Motor neuron (in vitro differentiated cells): ENCODE results near the gene DAP. TPM values are rescaled to one million over a fixed set of nuclear protein-coding genes. Genes with fewer than 3 reads are reported as not detected.

Experiments used
- ATAC-seq, 8 experiments: fragments of 200-7000 bp; cut with Tn5 transposase; replicated peaks in 6 of 8; 2 replicates each; pipeline ENCODE4 v1.8.0; 2021; ENCODE audit warnings: mild to moderate bottlenecking in 8 of 8, moderate library complexity in 8 of 8
- H3K27ac ChIP-seq, 2 donors: fragments of 250-450 bp; sonication (Bioruptor Pico); 2 replicates each; pipeline ENCODE4 v1.9.0; 2021; ENCODE audit warnings: antibody characterized with exemption in 2 of 2, mild to moderate bottlenecking in 2 of 2, moderate library complexity in 1 of 2
- H3K4me1 ChIP-seq, 2 donors: fragments of 250-450 bp; sonication (Bioruptor Pico); replicated peaks in 1 of 2; 2 replicates each; pipeline ENCODE4 v1.6.1; 2021; ENCODE audit warnings: antibody characterized with exemption in 2 of 2, mild to moderate bottlenecking in 2 of 2, moderate library complexity in 1 of 2
- H3K4me3 ChIP-seq, 5 donors: fragments of 250-450 bp; sonication (Bioruptor Pico); 2 replicates each; pipeline ENCODE4 v1.9.0; 2021; ENCODE audit warnings: antibody characterized with exemption in 5 of 5, mild to moderate bottlenecking in 5 of 5, moderate library complexity in 4 of 5
- WGBS, 10 experiments: fragments of 450-650 bp; shearing (Covaris generic); methylation state at CpG; one replicate each; pipeline ENCODE4 v1.0.0; 2022; 5-methylcytosine and 5-hydroxymethylcytosine counted together
- in situ Hi-C, 9 experiments: fragments of 400-800 bp; cut with MboI; loops; one replicate each; pipeline ENCODE4 v1.15.0; 2021; ENCODE audit warnings: low sequenced_read_pairs in 9 of 9, low pct_unique_long_range_greater_than_20kb in 2 of 9; ENCODE audit not compliant: unreplicated experiment in 9 of 9
- total RNA-seq, 8 experiments: library from RNA; unstranded; fragments of 300-600 nt; gene quantifications; 2 replicates each; pipeline versions ENCODE4 v1.2.3 to v1.2.4, GENCODE V29; 2022

DAP gene
- total RNA-seq, 8 experiments from 2014 or later = 14.3 to 75.1 (median 38.9) TPM

GRCh38 chr5:10736808-10737207 is 24.2 kb downstream of the DAP start:
- ATAC-seq = no peak
- Histone ChIP-seq H3K4me3 (no peak overlapping the region), H3K4me1 (no peaks in the 10 kb centered on the region), H3K27ac (no peak overlapping the region)
- in situ Hi-C loops = no loop called here
- 60 to 100% (median 89%) methylated on average over 1 to 4 of the region's 5 CpGs; no CpG with 5 or more reads in 6 of the 10 experiments for WGBS, 10 experiments

- no peak for ATAC-seq
- in situ Hi-C loops = no loop called here
- no peak overlapping the region for H3K4me3 ChIP-seq
- no peak overlapping the region for H3K27ac ChIP-seq
- 0 to 100% (median 74%) methylated on average over 1 to 11 of the region's 11 CpGs; no CpG with 5 or more reads in 1 of the 10 experiments for WGBS, 10 experiments
- no peaks in the 10 kb centered on the region for H3K4me1 ChIP-seq
Measured at GRCh38 chr5:10736354-10736753, 24.7 kb downstream of the DAP start.

GRCh38 chr5:10735569-10736276 is 25.3 kb downstream of the DAP start:
- in situ Hi-C loops = no loop called here
- H3K27ac ChIP-seq = no peak overlapping the region
- no peak for ATAC-seq
- H3K4me3 ChIP-seq = no peak overlapping the region
- H3K4me1 ChIP-seq = no peaks in the 10 kb centered on the region
- WGBS, 10 experiments = 60 to 95% (median 85%) methylated on average over 1 to 6 of the region's 8 CpGs; no CpG with 5 or more reads in 2 of the 10 experiments

GRCh38 chr5:10734832-10735523 is 26.1 kb downstream of the DAP start:
- no peak for ATAC-seq
- WGBS, 10 experiments = 67 to 100% (median 85%) methylated on average over 1 to 8 of the region's 8 CpGs
- H3K27ac ChIP-seq = no peak overlapping the region
- no peaks in the 10 kb centered on the region for H3K4me1 ChIP-seq
- in situ Hi-C loops = no loop called here
- no peak overlapping the region for H3K4me3 ChIP-seq

GRCh38 chr5:10734037-10734709 is 26.9 kb downstream of the DAP start:
- no peaks in the 10 kb centered on the region for H3K4me1 ChIP-seq
- in situ Hi-C loops = no loop called here
- H3K4me3 ChIP-seq = no peak overlapping the region
- no peak overlapping the region for H3K27ac ChIP-seq
- no peak for ATAC-seq
- WGBS, 10 experiments = 77 to 98% (median 88%) methylated on average over 3 to 9 of the region's 11 CpGs

- ATAC-seq = no peak
- no peak overlapping the region for H3K4me3 ChIP-seq
- no peak overlapping the region for H3K27ac ChIP-seq
- in situ Hi-C loops = no loop called here
- H3K4me1 ChIP-seq = no peaks in the 10 kb centered on the region
- WGBS, 10 experiments = 20 to 100% (median 92%) methylated on average over 1 to 2 of the region's 2 CpGs; no CpG with 5 or more reads in 1 of the 10 experiments
Measured at GRCh38 chr5:10733426-10733825, 27.6 kb downstream of the DAP start.

GRCh38 chr5:10731913-10732312 is 29.1 kb downstream of the DAP start:
- Histone ChIP-seq H3K4me3 (no peak overlapping the region), H3K4me1 (no peaks in the 10 kb centered on the region), H3K27ac (no peak overlapping the region)
- WGBS, 10 experiments = 82 to 100% (median 100%) methylated on average over 1 of the region's 1 CpG; no CpG with 5 or more reads in 6 of the 10 experiments
- ATAC-seq = no peak
- in situ Hi-C loops = no loop called here

- Histone ChIP-seq H3K4me1 (no peaks in the 10 kb centered on the region), H3K27ac (no peak overlapping the region), H3K4me3 (no peak overlapping the region)
- ATAC-seq = no peak
- in situ Hi-C loops = no loop called here
- WGBS, 10 experiments = 76 to 100% (median 93%) methylated on average over 1 to 4 of the region's 4 CpGs; no CpG with 5 or more reads in 5 of the 10 experiments
Measured at GRCh38 chr5:10730043-10730351, 31.0 kb downstream of the DAP start.

- Histone ChIP-seq H3K4me3 (no peak overlapping the region), H3K4me1 (no peaks in the 10 kb centered on the region), H3K27ac (no peak overlapping the region)
- in situ Hi-C loops = no loop called here
- ATAC-seq = no peak
- 80 to 100% (median 93%) methylated on average over 1 to 7 of the region's 9 CpGs; no CpG with 5 or more reads in 1 of the 10 experiments for WGBS, 10 experiments
Measured at GRCh38 chr5:10729320-10730042, 31.6 kb downstream of the DAP start.

- Histone ChIP-seq H3K27ac (no peak overlapping the region), H3K4me1 (no peaks in the 10 kb centered on the region), H3K4me3 (no peak overlapping the region)
- in situ Hi-C loops = no loop called here
- WGBS, 10 experiments = 94 to 100% (median 98%) methylated on average over 1 to 5 of the region's 6 CpGs; no CpG with 5 or more reads in 1 of the 10 experiments
- ATAC-seq = no peak
Measured at GRCh38 chr5:10728679-10729078, 32.4 kb downstream of the DAP start.

- 87 to 100% (median 96%) methylated on average over 1 to 3 of the region's 3 CpGs; no CpG with 5 or more reads in 2 of the 10 experiments for WGBS, 10 experiments
- no peak for ATAC-seq
- Histone ChIP-seq H3K27ac (no peak overlapping the region), H3K4me1 (no peaks in the 10 kb centered on the region), H3K4me3 (no peak overlapping the region)
- in situ Hi-C loops = no loop called here
Measured at GRCh38 chr5:10727861-10728260, 33.2 kb downstream of the DAP start.

GRCh38 chr5:10726913-10727517 is 34.0 kb downstream of the DAP start:
- ATAC-seq = no peak
- 80 to 100% (median 94%) methylated on average over 1 to 7 of the region's 8 CpGs; no CpG with 5 or more reads in 4 of the 10 experiments for WGBS, 10 experiments
- in situ Hi-C loops = no loop called here
- H3K27ac ChIP-seq = no peak overlapping the region
- no peaks in the 10 kb centered on the region for H3K4me1 ChIP-seq
- H3K4me3 ChIP-seq = no peak overlapping the region
